CD4-positive, alpha-beta T cell (primary cell): ENCODE measurements around the gene C1orf198. TPM values are rescaled to one million over a fixed set of nuclear protein-coding genes. Genes with fewer than 3 reads are reported as not detected.

Experiments
- ATAC-seq: fragments of 200-7000 bp; cut with Tn5 transposase; one replicate; pipeline ENCODE4 v1.10.0; 2022; ENCODE audit warnings: mild to moderate bottlenecking; ENCODE audit not compliant: poor library complexity
- CTCF ChIA-PET: fragments of 350-600 bp; sonication (Branson Sonifier 250); formaldehyde crosslinking; loops from one replicate; lab custom pipeline; 2021; ENCODE audit warnings: antibody characterized with exemption, inconsistent platforms; lab: Charles Lee
- POLR2A ChIA-PET: fragments of 350-600 bp; sonication (Branson Sonifier 250); formaldehyde crosslinking; loops from one replicate; lab custom pipeline; 2021; ENCODE audit warnings: antibody characterized with exemption, inconsistent platforms; lab: Charles Lee
- DNase-seq, 14 experiments: peaks; one replicate each; pipeline ENCODE4 v3.0.0-alpha.2; 2013 to 2020; ENCODE audit warnings: mixed read lengths in 2 of 14
- H3K27ac ChIP-seq, 2 donors: one replicate each; pipeline versions ENCODE4 v1.5.1 to v1.7.0; 2013; ENCODE audit warnings: low read length in 2 of 2, low read depth in 1 of 2, mild to moderate bottlenecking in 1 of 2
- H3K27me3 ChIP-seq, 2 experiments: 1 replicate in 1 of 2; 2 replicates in 1 of 2; pipeline versions ENCODE4 v1.6.1 to v1.7.0; 2013; ENCODE audit warnings: low read length in 2 of 2, control low read depth in 1 of 2, mild to moderate bottlenecking in 1 of 2, moderate library complexity in 1 of 2; ENCODE audit not compliant: insufficient read depth in 2 of 2, control insufficient read depth in 1 of 2
- H3K36me3 ChIP-seq: one replicate; pipeline ENCODE4 v1.6.1; 2013; ENCODE audit warnings: low read length, control low read depth; ENCODE audit not compliant: insufficient read depth
- H3K4me1 ChIP-seq: one replicate; pipeline ENCODE4 v1.6.1; 2013; ENCODE audit warnings: low read length, control low read depth; ENCODE audit not compliant: insufficient read depth
- H3K4me3 ChIP-seq: one replicate; pipeline ENCODE4 v1.5.1; 2013; ENCODE audit warnings: mild to moderate bottlenecking, low read length, moderate library complexity
- H3K9me3 ChIP-seq, 2 experiments: 1 replicate in 1 of 2; 2 replicates in 1 of 2; pipeline versions ENCODE4 v1.6.1 to v1.7.0; 2013; ENCODE audit warnings: low read length in 2 of 2, mild to moderate bottlenecking in 2 of 2, control low read depth in 1 of 2, moderate library complexity in 1 of 2; ENCODE audit not compliant: control insufficient read depth in 1 of 2, insufficient read depth in 1 of 2
- H3K27ac Mint-ChIP-seq: one replicate; pipeline ENCODE4 v1.8.0; 2020; ENCODE audit warnings: mixed read lengths
- H3K27me3 Mint-ChIP-seq: one replicate; pipeline ENCODE4 v1.8.0; 2021; ENCODE audit warnings: mixed read lengths
- H3K36me3 Mint-ChIP-seq: one replicate; pipeline ENCODE4 v1.8.0; 2021; ENCODE audit warnings: low read depth, mixed read lengths
- H3K4me1 Mint-ChIP-seq: one replicate; pipeline ENCODE4 v1.8.0; 2021; ENCODE audit warnings: low read depth, mixed read lengths
- H3K4me3 Mint-ChIP-seq: one replicate; pipeline ENCODE4 v1.8.0; 2020; ENCODE audit warnings: mild to moderate bottlenecking, mixed read lengths
- H3K9me3 Mint-ChIP-seq: one replicate; pipeline ENCODE4 v1.8.0; 2020; ENCODE audit warnings: mixed read lengths
- CTCF ChIP-seq: fragments of 200-600 bp; IDR thresholded peaks from one replicate; pipeline ENCODE4 v1.8.0; 2022; ENCODE audit warnings: antibody characterized with exemption, mild to moderate bottlenecking
- intact Hi-C, 2 experiments: fragments of 100-400 bp; cut with DNase I in 1 of 2; cut with micrococcal nuclease in 1 of 2; formaldehyde crosslinking; loops; one replicate each; pipeline versions ENCODE4 v1.15.1 to v1.9.0; 2023 to 2025; cut with DNase I, micrococcal nuclease
- total RNA-seq, 174 experiments: library from RNA in 2 of 174; stranded (reverse) in 2 of 174; gene quantifications; one replicate each; pipeline ENCODE4 v1.2.3 and lab custom pipeline; 2021 to 2026

C1orf198 gene
- total RNA-seq, 2 experiments from 2014 or later = 2.2 TPM

- Histone ChIP-seq H3K4me3 (no peak overlapping the region), H3K4me1 (no peaks in the 10 kb centered on the region), H3K27ac (no peak overlapping the region), H3K9me3 (no peaks in the 10 kb centered on the region), H3K36me3 (no peaks in the 10 kb centered on the region), H3K27me3 (no peaks in the 10 kb centered on the region)
- intact Hi-C loops = no loop called here
- no peaks in the 10 kb centered on the region for H3K9me3 Mint-ChIP-seq
- no peak overlapping the region for H3K4me3 Mint-ChIP-seq
- ChIA-PET POLR2A (no interaction called here), CTCF (no interaction called here)
- no peaks in the 10 kb centered on the region for H3K27me3 Mint-ChIP-seq
- DNase-seq = no peak
- peaks cover 15% of the 10 kb centered on the region for H3K36me3 Mint-ChIP-seq
- no peaks in the 10 kb centered on the region for H3K4me1 Mint-ChIP-seq
- TF ChIP-seq CTCF = no peak
- no peak for ATAC-seq
- H3K27ac Mint-ChIP-seq = no peak overlapping the region
Measured at GRCh38 chr1:230851291-230851691, 17.0 kb downstream of the C1orf198 start.

DNA sequence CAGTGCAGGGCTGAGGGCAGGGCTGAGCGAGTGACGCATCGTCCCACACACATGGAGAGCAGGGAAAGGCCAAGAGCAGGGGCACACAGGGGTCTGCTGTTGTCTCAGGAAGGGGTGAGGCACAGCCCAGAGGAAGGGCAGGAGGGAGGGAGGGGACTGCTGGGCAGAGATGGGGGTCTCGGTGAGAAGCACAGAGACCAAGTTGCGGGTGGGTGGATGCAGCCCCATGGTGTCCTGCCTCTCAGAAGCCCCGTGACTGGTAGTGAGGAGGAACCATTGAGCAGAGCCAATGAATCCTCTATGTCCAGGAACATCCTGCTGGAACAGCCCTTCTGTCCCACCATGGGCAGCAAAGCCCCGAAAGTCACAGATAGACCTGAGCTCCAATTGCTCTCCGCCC lies 17.8 kb downstream of the C1orf198 start:
- no peak overlapping the region for H3K27ac Mint-ChIP-seq
- Histone ChIP-seq H3K27me3 (no peaks in the 10 kb centered on the region), H3K9me3 (no peaks in the 10 kb centered on the region), H3K4me1 (no peaks in the 10 kb centered on the region), H3K4me3 (no peak overlapping the region), H3K27ac (no peak overlapping the region), H3K36me3 (no peaks in the 10 kb centered on the region)
- no peak for TF ChIP-seq CTCF
- DNase-seq (no peak), ATAC-seq (no peak)
- H3K36me3 Mint-ChIP-seq = peaks cover 15% of the 10 kb centered on the region
- H3K4me3 Mint-ChIP-seq = no peak overlapping the region
- intact Hi-C loops = no loop called here
- no peaks in the 10 kb centered on the region for H3K27me3 Mint-ChIP-seq
- no peaks in the 10 kb centered on the region for H3K9me3 Mint-ChIP-seq
- ChIA-PET CTCF (no interaction called here), POLR2A (no interaction called here)
- no peaks in the 10 kb centered on the region for H3K4me1 Mint-ChIP-seq

- H3K36me3 ChIP-seq = no peaks in the 10 kb centered on the region
- ChIA-PET POLR2A (no interaction called here), CTCF (no interaction called here)
- Mint-ChIP-seq H3K4me3 (no peak overlapping the region), H3K4me1 (no peaks in the 10 kb centered on the region), H3K36me3 (peaks cover 15% of the 10 kb centered on the region), H3K9me3 (no peaks in the 10 kb centered on the region), H3K27ac (no peak overlapping the region), H3K27me3 (no peaks in the 10 kb centered on the region)
- no peaks in the 10 kb centered on the region for H3K4me1 ChIP-seq
- H3K4me3 ChIP-seq = no peak overlapping the region
- ATAC-seq = no peak
- no peaks in the 10 kb centered on the region for H3K27me3 ChIP-seq
- intact Hi-C loops = no loop called here
- TF ChIP-seq CTCF = no peak
- no peak for DNase-seq
- no peak overlapping the region for H3K27ac ChIP-seq
- no peaks in the 10 kb centered on the region for H3K9me3 ChIP-seq
Measured at GRCh38 chr1:230849451-230850224, 18.7 kb downstream of the C1orf198 start.
